Fibroblast of skin of left quadriceps (primary cell): ENCODE data around the gene GPR183.

Experiments used
- DNase-seq, 2 experiments: peaks; one replicate each; pipeline ENCODE4 v3.0.0-alpha.2; 2013; ENCODE audit warnings: low read depth in 2 of 2

Gene GPR183

GRCh38 chr13:99339230-99339721 is 32.1 kb upstream of the GPR183 start:
- no peak for DNase-seq

- no peak for DNase-seq
Measured at GRCh38 chr13:99335603-99336002, 28.4 kb upstream of the GPR183 start.

- DNase-seq, result no peak
Measured at GRCh38 chr13:99335087-99335486, 27.9 kb upstream of the GPR183 start.

GRCh38 chr13:99334221-99334620 is 27.0 kb upstream of the GPR183 start:
- DNase-seq, result no peak

GRCh38 chr13:99332456-99332855 is 25.3 kb upstream of the GPR183 start:
- DNase-seq, result no peak

- DNase-seq, result no peak
Measured at GRCh38 chr13:99331881-99332293, 24.7 kb upstream of the GPR183 start.

- DNase-seq, result no peak
Measured at GRCh38 chr13:99330942-99331341, 23.7 kb upstream of the GPR183 start.

GRCh38 chr13:99329477-99329876 is 22.3 kb upstream of the GPR183 start:
- no peak for DNase-seq

GRCh38 chr13:99327761-99328160 is 20.6 kb upstream of the GPR183 start:
- DNase-seq, result no peak

- no peak for DNase-seq
Measured at GRCh38 chr13:99327126-99327525, 19.9 kb upstream of the GPR183 start.

GRCh38 chr13:99326012-99326411 is 18.8 kb upstream of the GPR183 start:
- DNase-seq, result no peak

GRCh38 chr13:99323488-99323887 is 16.3 kb upstream of the GPR183 start:
- no peak for DNase-seq

GRCh38 chr13:99322297-99323103 is 15.3 kb upstream of the GPR183 start:
- DNase-seq, result peak in 1 of 2 experiments; percentile 60

GRCh38 chr13:99321709-99322108 is 14.5 kb upstream of the GPR183 start:
- no peak for DNase-seq

GRCh38 chr13:99320693-99321481 is 13.7 kb upstream of the GPR183 start:
- DNase-seq, result peak; percentile 73 to 74

GRCh38 chr13:99316657-99317256 is 9.6 kb upstream of the GPR183 start:
- no peak for DNase-seq

GRCh38 chr13:99316224-99316623 is 9.0 kb upstream of the GPR183 start:
- no peak for DNase-seq

- DNase-seq, result no peak
Measured at GRCh38 chr13:99315186-99315585, 8.0 kb upstream of the GPR183 start.

- DNase-seq, result no peak
Measured at GRCh38 chr13:99314640-99315176, 7.5 kb upstream of the GPR183 start.

- no peak for DNase-seq
Measured at GRCh38 chr13:99313941-99314340, 6.7 kb upstream of the GPR183 start.

GRCh38 chr13:99313501-99313900 is 6.3 kb upstream of the GPR183 start:
- no peak for DNase-seq

GRCh38 chr13:99312493-99312883 is 5.3 kb upstream of the GPR183 start:
- DNase-seq, result peak; percentile 64 to 65
